ENCODE results near the gene MORC3.
"Not testable (repeated sequence)": the region's sequence is repeated elsewhere in the genome, so short reads cannot be mapped to it uniquely, and the experiment has no call there.

The MORC3 gene

GRCh38 chr21:36306872-36307534 is 13.0 kb upstream of the MORC3 start:
- Histone ChIP-seq H3K4me3 (ENCODE audit: severe bottlenecking) (no peak overlapping the region), H3K36me3 (ENCODE audit: low read depth) (no peaks in the 10 kb centered on the region), H3K27ac (ENCODE audit: poor library complexity, severe bottlenecking) (no peak overlapping the region), H3K4me1 (ENCODE audit: insufficient read depth, poor library complexity, severe bottlenecking) (peaks cover 5% of the 10 kb centered on the region), H3K9me3 (ENCODE audit: severe bottlenecking) (peaks cover 3% of the 10 kb centered on the region), H3K27me3 (ENCODE audit: insufficient read depth, poor library complexity, severe bottlenecking) (no peaks in the 10 kb centered on the region)
- TF ChIP-seq CTCF (IDR thresholded peaks at IDR 0.05; ENCODE audit: poor library complexity, severe bottlenecking): no peak
- ATAC-seq (ENCODE audit: low read depth): no peak
- DNase-seq (ENCODE audit: low spot score): no peak

GRCh38 chr21:36310016-36310415 is 10.0 kb upstream of the MORC3 start:
- Histone ChIP-seq H3K4me3 (ENCODE audit: severe bottlenecking) (no peak overlapping the region), H3K9me3 (ENCODE audit: severe bottlenecking) (peaks cover 3% of the 10 kb centered on the region), H3K27me3 (ENCODE audit: insufficient read depth, poor library complexity, severe bottlenecking) (no peaks in the 10 kb centered on the region), H3K36me3 (ENCODE audit: low read depth) (no peaks in the 10 kb centered on the region), H3K27ac (ENCODE audit: poor library complexity, severe bottlenecking) (no peak overlapping the region), H3K4me1 (ENCODE audit: insufficient read depth, poor library complexity, severe bottlenecking) (no peaks in the 10 kb centered on the region)
- DNase-seq (ENCODE audit: low spot score): no peak
- no peak for TF ChIP-seq CTCF (IDR thresholded peaks at IDR 0.05; ENCODE audit: poor library complexity, severe bottlenecking)
- no peak for ATAC-seq (ENCODE audit: low read depth)

GRCh38 chr21:36313446-36313845 is 6.6 kb upstream of the MORC3 start:
- not testable (repeated sequence) for DNase-seq (ENCODE audit: low spot score); H3K4me3 ChIP-seq (ENCODE audit: severe bottlenecking); H3K4me1 ChIP-seq (ENCODE audit: insufficient read depth, poor library complexity, severe bottlenecking); ATAC-seq (ENCODE audit: low read depth); H3K36me3 ChIP-seq (ENCODE audit: low read depth); H3K27ac ChIP-seq (ENCODE audit: poor library complexity, severe bottlenecking); H3K9me3 ChIP-seq (ENCODE audit: severe bottlenecking); H3K27me3 ChIP-seq (ENCODE audit: insufficient read depth, poor library complexity, severe bottlenecking)

- H3K36me3 ChIP-seq (ENCODE audit: low read depth); H3K4me3 ChIP-seq (ENCODE audit: severe bottlenecking); H3K4me1 ChIP-seq (ENCODE audit: insufficient read depth, poor library complexity, severe bottlenecking); H3K27ac ChIP-seq (ENCODE audit: poor library complexity, severe bottlenecking); H3K9me3 ChIP-seq (ENCODE audit: severe bottlenecking); H3K27me3 ChIP-seq (ENCODE audit: insufficient read depth, poor library complexity, severe bottlenecking); ATAC-seq (ENCODE audit: low read depth); DNase-seq (ENCODE audit: low spot score): not testable (repeated sequence)
These were observed 4.0 kb upstream of the MORC3 start for GRCh38 chr21:36316045-36316444.

GRCh38 chr21:36316872-36317484 is 3.0 kb upstream of the MORC3 start:
- TF ChIP-seq CTCF (IDR thresholded peaks at IDR 0.05; ENCODE audit: poor library complexity, severe bottlenecking): no peak
- H3K27ac ChIP-seq (ENCODE audit: poor library complexity, severe bottlenecking): no peak overlapping the region
- ATAC-seq (ENCODE audit: low read depth): no peak

GRCh38 chr21:36319406-36319766 is 611 bp upstream of the MORC3 start:
- H3K27me3 ChIP-seq (ENCODE audit: insufficient read depth, poor library complexity, severe bottlenecking); ATAC-seq (ENCODE audit: low read depth); H3K9me3 ChIP-seq (ENCODE audit: severe bottlenecking); H3K36me3 ChIP-seq (ENCODE audit: low read depth); DNase-seq (ENCODE audit: low spot score): not testable (repeated sequence)
- Histone ChIP-seq H3K4me1 (ENCODE audit: insufficient read depth, poor library complexity, severe bottlenecking) (peaks cover 15% of the 10 kb centered on the region), H3K4me3 (ENCODE audit: severe bottlenecking) (peak overlapping the region; percentile 69), H3K27ac (ENCODE audit: poor library complexity, severe bottlenecking) (peak overlapping the region; percentile 87)

More at GRCh38 chr21:36316872-36317484, 3.0 kb upstream of the MORC3 start:
- Histone ChIP-seq H3K36me3 (ENCODE audit: low read depth) (no peaks in the 10 kb centered on the region), H3K27me3 (ENCODE audit: insufficient read depth, poor library complexity, severe bottlenecking) (no peaks in the 10 kb centered on the region), H3K4me1 (ENCODE audit: insufficient read depth, poor library complexity, severe bottlenecking) (peaks cover 2% of the 10 kb centered on the region), H3K4me3 (ENCODE audit: severe bottlenecking) (no peak overlapping the region), H3K9me3 (ENCODE audit: severe bottlenecking) (no peaks in the 10 kb centered on the region)
- DNase-seq (ENCODE audit: low spot score): no peak
